ENCODE measurements around the gene GCSAML. TPM values are rescaled to one million over a fixed set of nuclear protein-coding genes. Genes with fewer than 3 reads are reported as not detected.

Gene GCSAML
- total RNA-seq, 4 donors from 2014 or later, result 0.42 to 9.0 TPM; not detected in 2

- no peak overlapping the region for H3K27ac ChIP-seq
- H3K27me3 ChIP-seq, result no peaks in the 10 kb centered on the region
- DNase-seq (ENCODE audit: low spot score in 2 of 2), result no peak
- H3K4me3 ChIP-seq, result no peak overlapping the region
- TF ChIP-seq POLR2A (IDR thresholded peaks at IDR 0.05) (no peak), CTCF (IDR thresholded peaks at IDR 0.05) (no peak), EP300 (IDR thresholded peaks at IDR 0.05) (no peak)
- H3K36me3 ChIP-seq, result no peaks in the 10 kb centered on the region
- no peaks in the 10 kb centered on the region for H3K9me3 ChIP-seq
- 59 to 66% methylated on average over 5 of the region's 5 CpGs for WGBS, 2 donors
- no peaks in the 10 kb centered on the region for H3K4me1 ChIP-seq
Observed at GRCh38 chr1:247548092-247548491, 842 bp upstream of the GCSAML start.

GRCh38 chr1:247551721-247552120 is 2.8 kb downstream of the GCSAML start:
- H3K36me3 ChIP-seq, result no peaks in the 10 kb centered on the region
- no peaks in the 10 kb centered on the region for H3K9me3 ChIP-seq
- H3K4me3 ChIP-seq, result no peak overlapping the region
- H3K27me3 ChIP-seq, result no peaks in the 10 kb centered on the region
- 38 to 44% methylated on average over 1 of the region's 1 CpG for WGBS, 2 donors
- DNase-seq (ENCODE audit: low spot score in 2 of 2), result no peak
- TF ChIP-seq EP300 (IDR thresholded peaks at IDR 0.05) (no peak), CTCF (IDR thresholded peaks at IDR 0.05) (no peak), POLR2A (IDR thresholded peaks at IDR 0.05) (no peak)
- H3K27ac ChIP-seq, result no peak overlapping the region
- no peaks in the 10 kb centered on the region for H3K4me1 ChIP-seq

- Histone ChIP-seq H3K9me3 (no peaks in the 10 kb centered on the region), H3K27me3 (no peaks in the 10 kb centered on the region), H3K36me3 (no peaks in the 10 kb centered on the region), H3K4me3 (no peak overlapping the region), H3K4me1 (no peaks in the 10 kb centered on the region), H3K27ac (no peak overlapping the region)
- 63 to 70% methylated on average over 2 of the region's 2 CpGs for WGBS, 2 donors
- TF ChIP-seq EP300 (IDR thresholded peaks at IDR 0.05), result no peak
- no peak for TF ChIP-seq POLR2A (IDR thresholded peaks at IDR 0.05)
- no peak for TF ChIP-seq CTCF (IDR thresholded peaks at IDR 0.05)
- no peak for DNase-seq (ENCODE audit: low spot score in 2 of 2)
Observed at GRCh38 chr1:247552231-247552630, 3.3 kb downstream of the GCSAML start.

- Histone ChIP-seq H3K9me3 (no peaks in the 10 kb centered on the region), H3K4me1 (no peaks in the 10 kb centered on the region), H3K36me3 (no peaks in the 10 kb centered on the region), H3K27me3 (no peaks in the 10 kb centered on the region), H3K27ac (no peak overlapping the region), H3K4me3 (no peak overlapping the region)
- TF ChIP-seq CTCF (IDR thresholded peaks at IDR 0.05) (no peak), POLR2A (IDR thresholded peaks at IDR 0.05) (no peak), EP300 (IDR thresholded peaks at IDR 0.05) (no peak)
- 63 to 69% methylated on average over 2 of the region's 2 CpGs for WGBS, 2 donors
- DNase-seq (ENCODE audit: low spot score in 2 of 2), result no peak
Observed at GRCh38 chr1:247557926-247558674, 9.2 kb downstream of the GCSAML start.

- WGBS, 2 donors, result 75% methylated on average over 10 of the region's 10 CpGs
- Histone ChIP-seq H3K4me1 (no peaks in the 10 kb centered on the region), H3K27ac (no peak overlapping the region), H3K9me3 (no peaks in the 10 kb centered on the region), H3K4me3 (no peak overlapping the region), H3K36me3 (no peaks in the 10 kb centered on the region), H3K27me3 (no peaks in the 10 kb centered on the region)
- no peak for TF ChIP-seq POLR2A (IDR thresholded peaks at IDR 0.05)
- no peak for TF ChIP-seq CTCF (IDR thresholded peaks at IDR 0.05)
- no peak for TF ChIP-seq EP300 (IDR thresholded peaks at IDR 0.05)
- no peak for DNase-seq (ENCODE audit: low spot score in 2 of 2)
Observed at GRCh38 chr1:247561711-247562110, 12.8 kb downstream of the GCSAML start.

Measured in tibial nerve (tissue), 4 donors.